Measurements from ENCODE around the gene INHBC.
A peak's percentile ranks its signal among the peaks of the same experiment; 100 is the strongest.
"Not testable (repeated sequence)": the region's sequence is repeated elsewhere in the genome, so short reads cannot be mapped to it uniquely, and the experiment has no call there.

Gene INHBC

DNA sequence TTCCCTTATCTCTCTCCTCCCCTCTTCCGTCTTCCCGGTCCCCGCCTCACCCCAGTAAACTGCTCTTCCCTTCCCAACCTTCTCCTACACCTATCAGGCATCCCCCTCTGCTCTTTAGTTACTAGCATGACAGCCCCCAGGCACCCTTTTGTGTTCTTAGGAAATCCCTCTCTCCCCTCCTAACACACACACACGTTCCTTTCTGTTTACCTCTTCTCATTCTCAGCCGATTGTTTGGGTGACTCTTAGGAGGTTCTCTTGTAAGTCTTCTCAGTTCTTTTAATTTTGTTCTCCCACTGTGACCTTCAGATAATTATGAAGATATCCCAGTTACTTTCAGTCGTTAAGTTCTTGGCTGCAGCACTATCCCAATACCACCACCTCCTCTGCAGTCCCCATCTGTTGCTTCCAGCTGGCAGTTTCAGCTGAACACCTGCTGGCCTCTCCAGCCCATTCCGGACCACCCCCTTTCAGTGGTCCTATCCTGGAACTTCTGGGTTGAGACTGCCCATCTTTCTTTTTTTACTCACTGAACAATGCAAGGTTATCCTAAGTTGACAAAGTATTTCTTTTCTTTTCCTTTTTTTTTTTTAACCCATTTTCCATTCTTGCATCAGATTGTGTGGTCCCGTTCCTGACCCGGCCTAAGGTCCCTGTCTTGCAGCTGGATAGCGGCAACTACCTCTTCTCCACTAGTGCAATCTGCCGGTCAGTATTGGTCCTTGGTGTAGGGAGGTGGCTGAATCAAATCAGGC lies 54.0 kb downstream of the INHBC start:
- DNase-seq, result no peak

DNA sequence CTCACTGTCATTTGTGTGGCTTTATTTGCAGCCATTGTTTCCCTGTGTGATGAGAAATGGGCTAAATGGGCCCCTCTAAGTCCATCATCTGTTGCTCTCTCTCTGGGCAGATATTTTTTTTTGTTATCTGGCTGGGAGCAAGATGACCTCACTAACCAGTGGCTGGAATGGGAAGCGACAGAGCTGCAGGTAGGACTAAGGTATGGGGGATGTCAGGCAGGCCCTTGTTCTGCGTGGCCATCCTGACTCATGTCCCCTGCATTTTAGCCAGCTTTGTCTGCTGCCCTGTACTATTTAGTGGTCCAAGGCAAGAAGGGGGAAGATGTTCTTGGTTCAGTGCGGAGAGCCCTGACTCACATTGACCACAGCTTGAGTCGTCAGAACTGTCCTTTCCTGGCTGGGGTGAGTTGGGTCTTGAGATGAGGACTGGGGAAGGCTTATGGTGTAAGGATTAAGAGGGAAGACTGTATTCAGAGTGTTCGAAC lies 54.6 kb downstream of the INHBC start:
- DNase-seq, result peak; percentile 32

DNA sequence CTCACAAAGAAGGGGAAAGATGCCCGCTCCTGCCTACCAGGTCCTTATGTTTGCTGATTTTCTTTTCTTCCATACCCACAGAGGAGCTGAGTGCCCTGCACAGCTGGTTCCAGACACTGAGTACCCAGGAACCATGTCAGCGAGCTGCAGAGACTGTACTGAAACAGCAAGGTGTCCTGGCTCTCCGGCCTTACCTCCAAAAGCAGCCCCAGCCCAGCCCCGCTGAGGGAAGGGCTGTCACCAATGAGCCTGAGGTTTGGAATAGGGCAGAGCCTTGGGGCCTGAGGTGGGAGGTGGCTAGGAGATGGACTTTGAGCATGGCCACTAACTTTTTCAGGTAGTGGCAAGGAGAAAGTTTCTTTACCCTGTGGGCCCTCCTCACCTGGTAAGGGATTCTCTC lies 55.5 kb downstream of the INHBC start:
- no peak for DNase-seq

DNA sequence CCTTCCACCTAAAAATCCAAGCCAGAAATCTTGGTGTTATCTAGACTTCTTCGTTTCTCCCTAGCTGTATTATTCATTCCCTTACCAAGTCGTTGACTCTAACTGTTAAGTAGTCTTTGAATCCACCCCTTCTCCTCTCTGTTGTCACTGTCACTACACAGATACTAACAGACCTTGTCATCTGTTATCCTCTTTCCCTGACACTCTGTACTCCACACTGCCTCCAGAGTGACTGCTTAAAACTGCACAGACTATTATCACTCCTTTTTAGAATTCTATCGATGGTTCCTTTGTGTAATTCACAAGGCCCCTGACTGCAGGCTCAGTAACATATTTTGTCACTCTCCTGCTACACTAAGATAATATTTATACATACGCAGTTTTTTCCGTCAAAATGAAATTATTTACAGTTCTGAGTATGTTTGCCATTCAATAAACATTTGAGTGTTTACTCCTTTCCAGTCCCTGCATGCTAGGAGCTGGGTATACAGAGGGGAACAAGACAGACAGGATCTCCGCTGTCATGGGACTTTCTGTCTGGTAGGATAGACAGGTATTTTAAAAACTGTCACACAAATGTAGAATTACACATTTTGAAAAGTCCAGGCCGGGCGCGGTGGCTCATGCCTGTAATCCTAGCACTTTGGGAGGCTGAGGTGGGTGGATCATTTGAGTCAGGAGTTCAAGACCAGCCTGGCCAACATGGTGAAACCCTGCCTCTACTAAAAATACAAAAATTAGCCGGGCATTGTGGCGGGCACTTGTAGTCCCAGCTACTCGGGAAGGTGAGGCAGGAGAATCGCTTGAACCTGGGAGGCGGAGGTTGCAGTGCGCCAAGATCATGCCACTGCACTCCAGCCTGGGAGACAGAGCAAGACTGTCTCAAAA lies 57.1 kb downstream of the INHBC start:
- DNase-seq, result no peak

DNA sequence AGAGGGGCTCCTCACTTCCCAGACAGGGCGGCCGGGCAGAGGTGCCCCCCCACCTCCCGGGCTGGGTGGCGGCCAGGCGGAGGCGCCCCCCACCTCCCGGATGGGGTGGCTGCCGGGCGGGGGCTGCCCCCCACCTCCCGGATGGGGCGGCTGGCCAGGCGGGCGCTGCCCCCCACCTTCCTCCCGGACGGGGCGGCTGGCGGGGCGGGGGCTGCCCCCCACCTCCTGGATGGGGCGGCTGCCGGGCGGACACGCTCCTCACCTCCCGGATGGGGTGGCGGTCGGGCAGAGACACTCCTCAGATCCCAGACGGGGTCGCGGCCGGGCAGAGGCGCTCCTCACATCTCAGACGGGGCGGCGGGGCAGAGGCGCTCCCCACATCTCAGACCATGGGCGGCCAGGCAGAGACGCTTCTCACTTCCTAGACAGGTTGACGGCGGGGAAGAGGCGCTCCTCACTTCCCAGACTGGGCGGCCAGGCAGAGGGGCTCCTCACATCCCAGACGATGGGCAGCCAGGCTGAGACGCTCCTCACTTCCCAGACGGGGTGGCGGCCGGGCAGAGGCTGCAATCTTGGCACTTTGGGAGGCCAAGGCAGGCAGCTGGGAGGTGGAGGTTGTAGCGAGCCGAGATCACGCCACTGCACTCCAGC lies 60.6 kb downstream of the INHBC start:
- DNase-seq, result not testable (repeated sequence)

DNA sequence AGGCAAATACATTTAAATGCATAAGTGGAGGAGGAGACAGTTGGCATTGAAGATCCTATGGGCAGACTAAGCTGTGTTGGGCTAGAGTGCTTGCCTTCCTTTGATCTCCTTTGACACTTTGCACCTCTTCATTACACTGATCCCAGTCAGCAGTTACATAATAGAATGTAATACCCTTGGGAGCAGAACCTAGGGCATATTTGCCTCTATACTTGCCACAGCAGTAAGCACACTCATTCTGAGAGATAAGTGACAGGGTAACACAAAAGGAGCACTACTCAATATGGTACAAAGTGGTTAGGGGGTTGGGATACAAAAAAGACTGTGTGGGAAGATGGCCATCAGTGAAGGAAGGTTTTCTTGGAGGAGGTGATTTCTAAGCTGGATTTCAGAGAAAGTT lies 62.2 kb downstream of the INHBC start:
- DNase-seq, result no peak

DNA sequence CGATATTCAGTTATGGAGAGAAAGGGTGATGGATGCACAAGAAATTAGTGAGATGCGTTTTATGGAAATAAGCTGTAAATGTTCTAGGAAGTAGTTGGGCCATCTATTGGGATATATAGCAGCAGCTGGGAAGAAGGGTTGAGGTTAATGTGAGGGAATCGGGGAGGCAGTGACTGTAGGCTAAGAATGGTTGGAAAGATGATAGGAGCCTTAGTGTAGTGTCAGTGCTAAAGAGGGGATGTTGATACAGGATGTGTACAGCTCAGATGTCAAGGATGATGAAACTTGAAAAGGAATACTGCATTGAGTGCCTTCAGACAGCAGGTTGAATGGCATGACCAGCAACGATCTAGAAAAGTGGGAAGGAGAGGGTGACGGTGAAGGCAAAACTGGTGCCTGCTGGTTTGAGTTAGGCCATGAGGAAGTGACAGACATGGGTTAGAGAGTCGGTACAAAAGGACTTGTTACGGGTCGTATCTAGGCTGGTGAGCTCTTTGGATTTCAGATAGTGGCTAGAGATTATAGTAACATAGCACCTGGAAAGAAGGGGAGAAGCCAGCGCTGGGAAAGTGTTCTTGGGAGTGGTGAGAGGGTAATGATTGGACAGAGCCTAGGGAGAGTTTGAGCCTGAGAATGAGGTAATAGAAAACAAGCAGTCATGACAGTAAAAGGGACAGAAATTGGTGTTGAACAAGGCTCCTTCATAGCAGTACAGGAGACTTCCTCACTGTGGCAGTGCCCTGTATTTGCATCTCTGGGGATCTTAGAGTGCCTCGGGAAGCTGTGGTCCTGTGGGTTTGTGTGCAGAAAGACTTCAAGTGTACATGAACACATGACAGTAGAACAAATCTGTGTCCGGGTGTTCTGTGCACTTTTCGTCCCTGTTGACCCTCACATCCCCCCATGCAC lies 62.9 kb downstream of the INHBC start:
- no peak for DNase-seq

DNA sequence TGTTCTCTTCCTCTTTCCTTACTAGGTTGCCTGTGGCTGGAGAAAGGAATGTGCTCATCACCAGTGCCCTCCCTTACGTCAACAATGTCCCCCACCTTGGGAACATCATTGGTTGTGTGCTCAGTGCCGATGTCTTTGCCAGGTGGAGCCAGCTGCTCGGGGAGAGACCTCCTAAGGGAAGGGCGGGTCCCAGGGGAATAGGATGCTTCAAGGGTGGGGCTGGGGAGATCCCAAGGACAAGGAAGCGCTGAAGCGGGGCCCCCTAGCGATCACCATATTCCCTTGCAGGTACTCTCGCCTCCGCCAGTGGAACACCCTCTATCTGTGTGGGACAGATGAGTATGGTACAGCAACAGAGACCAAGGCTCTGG lies 63.5 kb downstream of the INHBC start:
- DNase-seq, result no peak

DNA sequence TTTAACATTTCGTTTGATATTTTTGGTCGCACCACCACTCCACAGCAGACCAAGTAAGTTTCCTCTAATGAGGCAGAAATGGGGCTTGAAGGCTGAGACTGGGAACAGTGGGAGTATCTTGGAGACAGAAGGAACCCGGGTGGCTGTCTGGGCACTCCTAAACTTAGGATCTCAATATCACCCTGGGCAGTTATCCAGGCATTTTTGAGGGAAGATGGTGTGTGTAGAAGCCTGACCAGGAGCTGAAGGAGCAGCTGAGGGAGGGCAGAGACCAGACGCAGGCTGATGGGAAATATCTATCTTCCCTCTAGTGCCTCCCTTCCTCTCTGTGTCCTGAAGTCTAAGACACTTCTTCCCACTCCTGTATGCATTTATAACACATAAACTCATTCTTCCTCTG lies 64.0 kb downstream of the INHBC start:
- DNase-seq, result no peak

DNA sequence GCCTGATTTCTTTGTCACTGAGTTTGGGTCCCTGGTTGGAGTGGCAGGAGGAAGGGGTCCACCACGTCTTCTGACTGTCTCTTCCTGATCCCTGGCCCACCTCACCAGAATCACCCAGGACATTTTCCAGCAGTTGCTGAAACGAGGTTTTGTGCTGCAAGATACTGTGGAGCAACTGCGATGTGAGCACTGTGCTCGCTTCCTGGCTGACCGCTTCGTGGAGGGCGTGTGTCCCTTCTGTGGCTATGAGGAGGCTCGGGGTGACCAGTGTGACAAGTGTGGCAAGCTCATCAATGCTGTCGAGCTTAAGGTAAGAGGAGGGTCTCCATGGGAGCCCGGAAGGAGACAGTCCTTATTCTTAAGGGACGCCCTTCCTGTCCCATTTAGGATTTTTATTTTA lies 65.6 kb downstream of the INHBC start:
- no peak for DNase-seq

All from EL (cell line).